K562 (cell line): ENCODE measurements around the gene ZNF691. TPM values are rescaled to one million over a fixed set of nuclear protein-coding genes. Genes with fewer than 3 reads are reported as not detected.

ENCODE experiments used
- ARID1B ChIP-seq: fragments of 450-650 bp; IDR thresholded peaks from 2 replicates; pipeline ENCODE4 v1.6.1; 2016; ENCODE audit warnings: antibody characterized with exemption, mild to moderate bottlenecking, inconsistent platforms
- ATF1 ChIP-seq, 2 experiments: fragments of 450-650 bp in 1 of 2; IDR thresholded peaks; 2 replicates each; pipeline ENCODE4 v1.6.1; 2016; ENCODE audit warnings: missing compliant biosample characterization in 1 of 2, missing genetic modification characterization in 1 of 2
- CBFA2T3 ChIP-seq: fragments of 450-650 bp; IDR thresholded peaks from 2 replicates; pipeline ENCODE4 v1.6.1; 2017
- HDAC2 ChIP-seq: fragments of 450-650 bp; IDR thresholded peaks from 2 replicates; pipeline ENCODE4 v1.6.1; 2016; ENCODE audit warnings: mild to moderate bottlenecking
- MAFG ChIP-seq: fragments of 450-650 bp; conservative IDR thresholded peaks from 2 replicates; pipeline ENCODE4 v1.6.1; 2016; ENCODE audit warnings: missing genetic modification characterization, missing compliant biosample characterization
- MECOM ChIP-seq: fragments of 250-450 bp; sonication (Bioruptor Pico); IDR thresholded peaks from 2 replicates; pipeline ENCODE4 v1.8.0; 2022; ENCODE audit warnings: inconsistent platforms
- NR3C1 ChIP-seq: sonication (generic); formaldehyde crosslinking; IDR thresholded peaks from 2 replicates; pipeline ENCODE4 v1.8.1; 2022; ENCODE audit warnings: missing genetic modification reagents
- PHF8 ChIP-seq: fragments of 200-600 bp; sonication (generic); IDR thresholded peaks from 2 replicates; pipeline ENCODE4 v1.6.1; 2012; ENCODE audit warnings: mixed run types, mild to moderate bottlenecking, inconsistent platforms, low read length, moderate library complexity, borderline replicate concordance
- RCOR1 ChIP-seq, 2 experiments: IDR thresholded peaks; 2 replicates each; pipeline ENCODE4 v1.6.1; 2012; ENCODE audit warnings: low read depth in 2 of 2, low read length in 2 of 2, borderline replicate concordance in 1 of 2, improper control_type of control experiment in 1 of 2
- SETDB1 ChIP-seq: IDR thresholded peaks from one replicate; pipeline ENCODE4 v1.6.1; 2012; ENCODE audit warnings: low read length, control low read depth, inconsistent platforms
- TBL1XR1 ChIP-seq, 2 experiments: IDR thresholded peaks; 2 replicates each; pipeline ENCODE4 v1.6.1; 2012; ENCODE audit warnings: improper control_type of control experiment in 2 of 2, low read length in 2 of 2, mild to moderate bottlenecking in 1 of 2
- TCF7 ChIP-seq: sonication (generic); IDR thresholded peaks from 2 replicates; pipeline ENCODE4 v1.6.1; 2016; ENCODE audit warnings: antibody characterized with exemption, borderline replicate concordance
- U2AF2 ChIP-seq: fragments of 200-400 bp; formaldehyde crosslinking; optimal IDR thresholded peaks from 2 replicates; pipeline ENCODE3; 2017; ENCODE audit warnings: low read depth, mild to moderate bottlenecking, low read length
- YY1 ChIP-seq, 3 experiments: IDR thresholded peaks; 2 replicates each; pipeline ENCODE4 v1.6.1; 2011; ENCODE audit warnings: low read length in 2 of 3, mild to moderate bottlenecking in 2 of 3, moderate library complexity in 2 of 3, borderline replicate concordance in 1 of 3, control low read depth in 1 of 3, low read depth in 1 of 3; ENCODE audit not compliant: insufficient read depth in 3 of 3, insufficient replicate concordance in 2 of 3, control insufficient read depth in 1 of 3, insufficient read length in 1 of 3; ENCODE audit errors: extremely low read depth in 1 of 3
- ZNF57 ChIP-seq: fragments of 450-650 bp; formaldehyde crosslinking; IDR thresholded peaks from 2 replicates; pipeline ENCODE4 v1.4.0; 2020; ENCODE audit warnings: mild to moderate bottlenecking, moderate library complexity
- polyA plus RNA-seq, 8 experiments: library from polyadenylated mRNA; depleted of rRNA in 4 of 8; stranded (reverse) in 5 of 8; unstranded in 3 of 8; fragments of >200 nt; fragmentation: Nextera tagmentation in 2 of 8; fragmentation: Illumina TruSeq in 1 of 8; extraction: Ambion mirVana in 2 of 8; extraction: Trizol in 1 of 8; gene quantifications; 2 replicates each; pipeline versions ENCODE4 v1.2.1 to v1.2.3, GENCODE V29; 2011 to 2014; ENCODE audit warnings: inconsistent platforms in 1 of 8, missing spikeins in 1 of 8
- total RNA-seq, 7 experiments: library from RNA; depleted of rRNA in 6 of 7; stranded (reverse); fragments of >200 nt in 6 of 7; fragmentation: Illumina TruSeq in 2 of 7; extraction: Trizol in 2 of 7; gene quantifications; 2 replicates each; pipeline versions ENCODE4 v1.2.1 to v1.2.3, GENCODE V29; 2011 to 2021; ENCODE audit warnings: low replicate concordance in 1 of 7
- TF ChIP-seq, protein P1 (sequence below): fragments of 250-450 bp; sonication (Bioruptor Pico); IDR thresholded peaks from 2 replicates; pipeline ENCODE4 v1.8.0; 2021; ENCODE audit warnings: moderate library complexity, mild to moderate bottlenecking, inconsistent platforms
- TF ChIP-seq, protein P2 (sequence below): fragments of 450-650 bp; IDR thresholded peaks from 2 replicates; pipeline ENCODE4 v1.6.1; 2016; ENCODE audit warnings: borderline replicate concordance

ZNF691 gene
- total and polyA plus RNA-seq, 9 of the 15 experiments (the other 6 are each of a cell fraction or from before 2014, with no cell fraction given) = 10.7 to 30.4 (median 14.8) TPM

DNA sequence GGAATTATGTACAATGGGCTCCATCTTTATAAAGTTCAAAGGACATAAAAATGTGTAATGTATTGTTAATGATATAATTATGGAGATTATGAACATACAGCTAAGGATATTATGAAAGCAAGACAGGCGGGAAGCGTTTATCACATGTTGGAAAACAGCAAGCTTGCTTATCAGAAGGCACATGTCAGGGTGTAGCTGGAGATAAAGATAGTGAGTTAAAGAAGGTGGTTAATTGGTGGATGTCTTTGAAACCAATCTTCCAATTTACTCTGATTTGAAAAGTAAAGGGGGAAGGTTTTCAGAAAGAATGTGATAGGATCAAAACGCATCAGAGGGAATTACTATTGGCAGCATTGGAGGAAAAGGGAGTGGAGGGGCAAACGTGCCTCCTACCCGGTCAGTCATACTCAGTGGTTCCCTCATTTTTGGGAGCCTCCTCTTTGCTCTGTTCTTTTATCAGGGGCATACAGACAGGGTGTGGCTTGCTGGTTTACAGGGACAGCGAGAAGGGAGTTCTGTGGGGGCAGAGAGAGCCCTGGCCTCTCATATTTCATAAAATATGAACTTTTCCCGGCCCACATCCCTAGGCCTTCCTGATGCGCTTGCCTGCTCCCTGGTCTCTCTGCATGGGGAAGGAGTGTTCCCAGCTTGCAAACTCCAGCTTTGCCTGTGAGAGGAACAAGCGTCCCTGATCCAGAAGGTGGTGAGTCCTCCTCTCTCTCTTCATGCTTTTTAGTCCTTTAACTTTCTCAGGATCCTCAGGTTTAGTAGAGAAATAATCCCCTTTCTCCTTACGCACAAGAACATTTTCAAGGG, 21.2 kb upstream of the ZNF691 start (continued):
- TF ChIP-seq YY1 (IDR thresholded peaks at IDR 0.05; ENCODE audit: borderline replicate concordance in 1 of 3, control insufficient read depth in 1 of 3, extremely low read depth in 1 of 3, insufficient read depth in 3 of 3, insufficient read length in 1 of 3, insufficient replicate concordance in 2 of 3, low read depth in 1 of 3, low read length in 2 of 3) (peak in 1 of 3 experiments; percentile 49), U2AF2 (no peak), NR3C1 (CRISPR knock-in tag) (no peak), RCOR1 (IDR thresholded peaks at IDR 0.05; ENCODE audit: borderline replicate concordance in 1 of 2, low read depth in 2 of 2, low read length in 2 of 2) (peak; percentile 73 to 96), ZNF57 (no peak), HDAC2 (peak; percentile 100), SETDB1 (no peak), TCF7 (peak; percentile 16; the same call in 1 of the 2 replicates), ATF1 (CRISPR knock-in tag; IDR thresholded peaks at IDR 0.05) (no peak), ATF1 (tag; IDR thresholded peaks at IDR 0.05) (peak; percentile 82), MAFG (tag) (peak; percentile 67), MECOM (CRISPR knock-in tag) (peak; percentile 73), CBFA2T3 (peak; percentile 99), ARID1B (peak; percentile 100), TBL1XR1 (IDR thresholded peaks at IDR 0.05; ENCODE audit: low read length in 2 of 2) (peak; percentile 83 to 89; a peak in 3 of 4 replicates), PHF8 (peak; percentile 42; the same call in 1 of the 2 replicates)
- TF ChIP-seq, protein P1, sequence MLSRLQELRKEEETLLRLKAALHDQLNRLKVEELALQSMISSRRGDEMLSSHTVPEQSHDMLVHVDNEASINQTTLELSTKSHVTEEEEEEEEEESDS = no peak
- TF ChIP-seq, protein P2, sequence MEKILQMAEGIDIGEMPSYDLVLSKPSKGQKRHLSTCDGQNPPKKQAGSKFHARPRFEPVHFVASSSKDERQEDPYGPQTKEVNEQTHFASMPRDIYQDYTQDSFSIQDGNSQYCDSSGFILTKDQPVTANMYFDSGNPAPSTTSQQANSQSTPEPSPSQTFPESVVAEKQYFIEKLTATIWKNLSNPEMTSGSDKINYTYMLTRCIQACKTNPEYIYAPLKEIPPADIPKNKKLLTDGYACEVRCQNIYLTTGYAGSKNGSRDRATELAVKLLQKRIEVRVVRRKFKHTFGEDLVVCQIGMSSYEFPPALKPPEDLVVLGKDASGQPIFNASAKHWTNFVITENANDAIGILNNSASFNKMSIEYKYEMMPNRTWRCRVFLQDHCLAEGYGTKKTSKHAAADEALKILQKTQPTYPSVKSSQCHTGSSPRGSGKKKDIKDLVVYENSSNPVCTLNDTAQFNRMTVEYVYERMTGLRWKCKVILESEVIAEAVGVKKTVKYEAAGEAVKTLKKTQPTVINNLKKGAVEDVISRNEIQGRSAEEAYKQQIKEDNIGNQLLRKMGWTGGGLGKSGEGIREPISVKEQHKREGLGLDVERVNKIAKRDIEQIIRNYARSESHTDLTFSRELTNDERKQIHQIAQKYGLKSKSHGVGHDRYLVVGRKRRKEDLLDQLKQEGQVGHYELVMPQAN = no peak; the same call in 1 of the 2 replicates
